ENCODE measurements around the gene CLMN. TPM values are rescaled to one million over a fixed set of nuclear protein-coding genes. Genes with fewer than 3 reads are reported as not detected.

CLMN gene
- total RNA-seq, 1 donor from 2014 or later, result 26.8 TPM

DNA sequence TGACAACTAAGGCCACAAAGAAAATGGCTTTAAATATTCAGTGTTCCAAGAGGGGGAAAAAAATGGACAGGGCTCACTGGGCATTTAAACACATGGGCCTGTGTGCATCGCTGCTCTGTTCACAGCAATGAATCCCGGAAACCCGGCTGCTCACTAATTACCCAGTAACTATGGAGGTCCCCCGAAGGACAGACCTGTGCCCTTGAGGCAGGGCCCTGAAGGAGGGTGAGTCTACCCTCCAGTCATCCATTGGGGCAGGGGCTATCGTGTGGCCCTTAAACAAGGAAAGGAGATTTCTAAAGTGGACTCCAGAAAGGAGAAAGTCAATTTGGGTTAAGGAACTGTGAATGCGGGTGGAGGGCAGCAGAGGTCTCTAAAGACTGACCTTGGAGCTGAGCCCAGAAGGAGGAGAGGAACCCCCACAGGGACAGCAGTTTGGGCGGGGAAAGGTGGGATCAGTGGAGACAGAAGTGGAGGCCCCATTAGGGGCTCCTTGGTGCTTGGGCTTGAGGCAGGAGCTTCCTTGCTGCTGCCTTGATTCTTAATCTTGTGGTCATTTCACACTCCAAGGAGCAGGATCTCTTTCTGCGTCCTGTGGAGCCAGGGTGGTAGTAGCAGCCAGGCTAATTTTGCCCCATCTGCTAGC is 1.4 kb upstream of the CLMN start:
- H3K27me3 ChIP-seq (ENCODE audit: low read depth), result no peaks in the 10 kb centered on the region
- H3K4me1 ChIP-seq, result peaks cover 20% of the 10 kb centered on the region
- TF ChIP-seq, protein P1, sequence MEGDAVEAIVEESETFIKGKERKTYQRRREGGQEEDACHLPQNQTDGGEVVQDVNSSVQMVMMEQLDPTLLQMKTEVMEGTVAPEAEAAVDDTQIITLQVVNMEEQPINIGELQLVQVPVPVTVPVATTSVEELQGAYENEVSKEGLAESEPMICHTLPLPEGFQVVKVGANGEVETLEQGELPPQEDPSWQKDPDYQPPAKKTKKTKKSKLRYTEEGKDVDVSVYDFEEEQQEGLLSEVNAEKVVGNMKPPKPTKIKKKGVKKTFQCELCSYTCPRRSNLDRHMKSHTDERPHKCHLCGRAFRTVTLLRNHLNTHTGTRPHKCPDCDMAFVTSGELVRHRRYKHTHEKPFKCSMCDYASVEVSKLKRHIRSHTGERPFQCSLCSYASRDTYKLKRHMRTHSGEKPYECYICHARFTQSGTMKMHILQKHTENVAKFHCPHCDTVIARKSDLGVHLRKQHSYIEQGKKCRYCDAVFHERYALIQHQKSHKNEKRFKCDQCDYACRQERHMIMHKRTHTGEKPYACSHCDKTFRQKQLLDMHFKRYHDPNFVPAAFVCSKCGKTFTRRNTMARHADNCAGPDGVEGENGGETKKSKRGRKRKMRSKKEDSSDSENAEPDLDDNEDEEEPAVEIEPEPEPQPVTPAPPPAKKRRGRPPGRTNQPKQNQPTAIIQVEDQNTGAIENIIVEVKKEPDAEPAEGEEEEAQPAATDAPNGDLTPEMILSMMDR (IDR thresholded peaks at IDR 0.05), result no peak
- no peak overlapping the region for H3K4me3 ChIP-seq
- DNase-seq (no peak), ATAC-seq (no peak)
- H3K27ac ChIP-seq, result no peak overlapping the region
- intact Hi-C loops (cut with DNase I), result no loop called here
- H3K9me3 ChIP-seq, result no peaks in the 10 kb centered on the region
- H3K36me3 ChIP-seq, result no peaks in the 10 kb centered on the region

DNA sequence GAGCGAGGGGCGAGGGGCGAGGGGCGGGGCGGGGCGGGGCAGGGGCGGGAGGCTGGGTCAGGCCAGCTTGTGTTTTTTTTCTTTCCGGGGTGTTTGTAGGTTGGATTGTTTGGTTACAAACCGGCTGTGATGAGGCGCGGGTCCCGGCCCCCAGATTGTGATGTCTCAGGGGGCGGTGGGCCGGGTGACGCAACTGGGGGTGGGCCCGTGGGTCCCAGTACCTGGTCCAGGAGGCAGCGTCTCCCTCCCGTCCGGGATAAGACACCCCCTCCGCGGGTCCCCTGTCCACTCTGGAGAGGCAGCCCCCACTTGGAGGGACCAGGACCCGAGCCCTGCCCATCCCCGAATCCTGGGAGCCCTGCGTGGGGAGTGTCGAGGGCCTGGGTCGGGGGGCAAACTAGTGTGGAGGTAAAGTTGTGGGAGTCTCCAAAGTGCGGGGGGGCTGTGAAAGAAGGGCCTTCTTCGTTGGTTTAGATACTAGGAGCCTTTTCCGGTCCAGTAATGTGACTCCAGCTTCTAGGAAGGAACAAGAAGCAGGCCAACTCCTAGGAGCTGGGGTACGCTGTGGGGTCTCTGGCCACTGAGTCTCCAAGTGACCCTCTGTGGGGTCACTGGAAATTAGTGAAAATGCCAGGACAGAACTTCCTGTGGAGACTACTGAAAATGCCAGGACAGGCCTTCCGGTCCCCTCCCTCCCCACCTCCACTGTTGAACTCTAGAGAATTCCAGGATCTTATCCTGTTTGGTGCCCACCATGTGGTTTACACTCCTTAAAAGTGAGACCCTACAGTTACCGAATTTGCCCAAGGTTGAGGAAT is 579 bp upstream of the CLMN start:
- ATAC-seq, result no peak
- Histone ChIP-seq H3K27ac (peak overlapping the region; percentile 46), H3K36me3 (no peaks in the 10 kb centered on the region)

DNA sequence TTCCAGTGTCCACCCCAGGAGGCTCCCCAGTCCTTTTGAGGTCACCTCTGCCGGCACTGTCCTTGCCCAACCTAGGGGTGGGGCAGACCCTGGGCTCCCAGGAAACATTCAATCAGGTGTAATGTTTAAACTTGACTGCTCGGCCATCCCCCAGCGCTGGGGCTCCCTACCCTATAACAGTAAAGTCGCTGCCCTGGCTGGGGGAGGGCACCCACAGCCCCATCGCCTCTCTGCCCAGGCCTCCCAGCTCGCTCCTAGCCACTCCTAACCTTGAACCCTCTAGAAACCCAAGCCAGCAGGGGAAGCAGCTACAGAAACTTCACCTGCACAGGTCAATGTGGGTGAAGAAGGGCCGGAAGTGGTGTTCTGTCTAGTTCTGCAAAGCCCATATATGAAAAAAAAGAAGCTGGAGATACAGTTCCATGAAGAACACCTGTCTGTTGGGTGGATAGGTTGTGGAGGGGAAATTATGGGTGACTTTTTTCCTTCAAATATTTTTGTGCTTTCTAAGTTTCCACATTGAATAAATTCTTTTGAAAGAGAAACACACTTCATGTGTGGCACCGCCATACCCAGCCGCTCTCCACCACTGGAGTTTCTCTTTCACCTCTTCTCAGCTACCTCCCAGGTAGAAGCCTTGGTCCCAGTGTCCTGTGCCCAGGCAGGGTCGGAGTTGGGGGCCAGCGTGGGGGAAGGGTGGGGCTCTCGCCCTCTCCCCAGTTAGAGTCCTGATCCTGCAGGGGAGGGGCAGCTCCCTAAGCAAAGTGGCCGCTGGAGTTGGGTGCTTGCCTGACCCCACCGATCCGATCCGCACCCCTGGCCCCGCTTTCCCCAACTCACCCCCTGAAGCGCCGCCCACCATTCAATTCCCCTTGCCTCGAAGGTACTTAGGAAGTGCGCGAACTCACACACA is 1.1 kb downstream of the CLMN start:
- ATAC-seq (peak; percentile 6 to 40), DNase-seq (peak; percentile 54)
- TF ChIP-seq, protein P1 (IDR thresholded peaks at IDR 0.05), result no peak
- no peaks in the 10 kb centered on the region for H3K27me3 ChIP-seq (ENCODE audit: low read depth)
- no peaks in the 10 kb centered on the region for H3K36me3 ChIP-seq
- peak overlapping the region; percentile 80 for H3K4me3 ChIP-seq
- intact Hi-C loops (cut with DNase I), result no loop called here
- H3K4me1 ChIP-seq, result peaks cover 29% of the 10 kb centered on the region
- no peak overlapping the region for H3K27ac ChIP-seq
- no peaks in the 10 kb centered on the region for H3K9me3 ChIP-seq

More for the DNA sequence above, 579 bp upstream of the CLMN start:
- H3K4me1 ChIP-seq, result peaks cover 20% of the 10 kb centered on the region
- TF ChIP-seq, protein P1 (IDR thresholded peaks at IDR 0.05), result no peak
- H3K27me3 ChIP-seq (ENCODE audit: low read depth), result no peaks in the 10 kb centered on the region
- intact Hi-C loops (cut with DNase I), result no loop called here
- no peak for DNase-seq
- peak overlapping the region; percentile 51 for H3K4me3 ChIP-seq
- H3K9me3 ChIP-seq, result no peaks in the 10 kb centered on the region

DNA sequence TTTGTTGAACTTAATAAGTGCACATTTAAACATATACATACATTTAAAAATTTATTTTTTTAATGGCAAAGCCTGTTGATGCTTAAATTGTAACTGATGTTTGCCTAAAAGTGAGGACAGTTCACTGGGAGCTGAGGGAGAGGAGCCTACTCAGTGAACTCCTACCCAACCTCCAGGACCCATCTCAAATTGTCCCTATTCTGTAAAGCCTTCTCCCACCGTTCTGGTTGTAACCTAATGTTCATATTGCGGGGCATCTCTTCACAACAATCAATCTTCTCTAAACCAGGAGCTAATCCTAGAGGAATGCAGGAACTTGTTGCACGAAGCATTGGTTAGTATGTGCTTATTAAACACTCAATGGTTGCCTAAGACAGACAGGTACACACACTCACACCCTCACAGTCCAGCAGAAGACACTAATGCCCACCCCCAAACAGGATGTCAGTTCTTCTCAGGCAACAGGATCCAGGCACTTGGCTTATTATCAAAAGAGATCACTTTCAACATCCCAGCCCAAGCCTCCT is 1.8 kb downstream of the CLMN start:
- ATAC-seq (no peak), DNase-seq (no peak)
- Histone ChIP-seq H3K9me3 (no peaks in the 10 kb centered on the region), H3K4me1 (peaks cover 36% of the 10 kb centered on the region), H3K27ac (no peak overlapping the region), H3K36me3 (no peaks in the 10 kb centered on the region), H3K4me3 (no peak overlapping the region), H3K27me3 (ENCODE audit: low read depth) (no peaks in the 10 kb centered on the region)
- intact Hi-C loops (cut with DNase I), result no loop called here
- TF ChIP-seq, protein P1 (IDR thresholded peaks at IDR 0.05), result no peak

DNA sequence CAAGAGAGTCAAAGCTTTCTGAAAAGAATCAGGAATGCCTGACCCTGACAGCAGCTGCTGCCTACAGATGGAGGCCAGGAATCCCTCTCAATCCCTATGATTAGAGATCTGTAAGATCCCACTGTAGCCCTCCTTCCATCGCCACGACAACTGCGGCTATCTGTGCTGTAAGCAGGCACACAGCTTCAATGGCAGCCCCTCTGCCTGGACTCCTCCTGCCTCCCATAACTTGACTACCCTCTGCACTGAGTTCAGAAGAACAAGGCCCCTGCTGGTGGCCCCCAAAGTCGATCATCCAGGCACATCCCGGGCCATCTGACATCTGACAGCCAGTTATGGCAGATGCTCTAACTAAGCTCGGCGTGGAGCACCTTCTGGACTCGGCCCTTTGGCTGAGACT is 2.9 kb downstream of the CLMN start:
- no peak overlapping the region for H3K27ac ChIP-seq
- no peak overlapping the region for H3K4me3 ChIP-seq
- H3K36me3 ChIP-seq, result no peaks in the 10 kb centered on the region
- H3K9me3 ChIP-seq, result no peaks in the 10 kb centered on the region
- peaks cover 44% of the 10 kb centered on the region for H3K4me1 ChIP-seq
- DNase-seq, result peak; percentile 26
- intact Hi-C loops (cut with DNase I), result no loop called here
- TF ChIP-seq, protein P1 (IDR thresholded peaks at IDR 0.05), result no peak
- ATAC-seq, result no peak
- no peaks in the 10 kb centered on the region for H3K27me3 ChIP-seq (ENCODE audit: low read depth)

Measured in lower lobe of right lung (tissue), 2 donors.